ENCODE data around the gene EDA. TPM values are rescaled to one million over a fixed set of nuclear protein-coding genes. Genes with fewer than 3 reads are reported as not detected.

The EDA gene
- total RNA-seq, 1 experiment from 2014 or later = 5.2 TPM

GRCh38 chrX:69807400-69807799 is 191.5 kb downstream of the EDA start:
- intact Hi-C loops (cut with micrococcal nuclease) = no loop called here
- Histone ChIP-seq H3K9ac (ENCODE audit: low read length) (no peak overlapping the region), H3K4me2 (ENCODE audit: low read length) (no peak overlapping the region), H3K9me2 (ENCODE audit: insufficient read depth) (no peaks in the 10 kb centered on the region), H3K36me3 (ENCODE audit: control insufficient read depth in 1 of 2, insufficient read depth in 2 of 2, low read length in 2 of 2) (no peaks in the 10 kb centered on the region), H3K9me3 (ENCODE audit: control insufficient read depth in 1 of 2, insufficient read depth in 1 of 2, low read depth in 1 of 2, low read length in 2 of 2) (no peaks in the 10 kb centered on the region), H2AFZ (ENCODE audit: low read depth, low read length, poor library complexity, severe bottlenecking) (no peak overlapping the region), H3K4me3 (replicated peaks in 1 of 2; ENCODE audit: low read depth in 1 of 2, low read length in 2 of 2) (no peak overlapping the region), H3K27ac (ENCODE audit: low read depth, low read length) (no peak overlapping the region), H3K79me2 (ENCODE audit: insufficient read depth, low read length) (no peaks in the 10 kb centered on the region), H3K27me3 (ENCODE audit: insufficient read depth, low read length) (no peaks in the 10 kb centered on the region), H4K20me1 (ENCODE audit: insufficient read depth) (no peaks in the 10 kb centered on the region), H3K4me1 (ENCODE audit: control insufficient read depth in 1 of 2, insufficient read depth in 2 of 2, low read length in 2 of 2) (no peaks in the 10 kb centered on the region)
- POLR2A ChIA-PET = no interaction called here
- no peak for ATAC-seq
- RAD21 ChIA-PET (ENCODE audit: low non-redundant PET in 1 of 2, low total read pairs in 2 of 2, uncharacterized antibody in 2 of 2, unreplicated experiment in 2 of 2) = no interaction called here
- TF ChIP-seq EZH2phosphoT487 (IDR thresholded peaks at IDR 0.05; ENCODE audit: borderline replicate concordance) = no peak
- no peak for TF ChIP-seq ELF1 (IDR thresholded peaks at IDR 0.05; ENCODE audit: borderline replicate concordance, low read depth)
- no peak for TF ChIP-seq REST (IDR thresholded peaks at IDR 0.05; ENCODE audit: low read depth)
- no peak for TF ChIP-seq EGR1 (IDR thresholded peaks at IDR 0.05; ENCODE audit: low read depth)
- TF ChIP-seq ZNF274 (IDR thresholded peaks at IDR 0.05; ENCODE audit: low read depth, low read length) = no peak
- TF ChIP-seq SP1 (IDR thresholded peaks at IDR 0.05; ENCODE audit: low read depth) = no peak
- no TSS peak for BruUV-seq (replicated peaks)
- no peak for DNase-seq (ENCODE audit: low read depth, low spot score)
- CTCF ChIA-PET = no interaction called here

GRCh38 chrX:69808375-69808774 is 192.5 kb downstream of the EDA start:
- Histone ChIP-seq H2AFZ (ENCODE audit: low read depth, low read length, poor library complexity, severe bottlenecking) (no peak overlapping the region), H3K9ac (ENCODE audit: low read length) (no peak overlapping the region), H3K4me1 (ENCODE audit: control insufficient read depth in 1 of 2, insufficient read depth in 2 of 2, low read length in 2 of 2) (no peaks in the 10 kb centered on the region), H3K4me3 (replicated peaks in 1 of 2; ENCODE audit: low read depth in 1 of 2, low read length in 2 of 2) (no peak overlapping the region), H3K9me3 (ENCODE audit: control insufficient read depth in 1 of 2, insufficient read depth in 1 of 2, low read depth in 1 of 2, low read length in 2 of 2) (no peaks in the 10 kb centered on the region), H3K9me2 (ENCODE audit: insufficient read depth) (no peaks in the 10 kb centered on the region), H3K79me2 (ENCODE audit: insufficient read depth, low read length) (no peaks in the 10 kb centered on the region), H3K27me3 (ENCODE audit: insufficient read depth, low read length) (no peaks in the 10 kb centered on the region), H3K36me3 (ENCODE audit: control insufficient read depth in 1 of 2, insufficient read depth in 2 of 2, low read length in 2 of 2) (no peaks in the 10 kb centered on the region), H4K20me1 (ENCODE audit: insufficient read depth) (no peaks in the 10 kb centered on the region), H3K27ac (ENCODE audit: low read depth, low read length) (no peak overlapping the region), H3K4me2 (ENCODE audit: low read length) (no peak overlapping the region)
- RAD21 ChIA-PET (ENCODE audit: low non-redundant PET in 1 of 2, low total read pairs in 2 of 2, uncharacterized antibody in 2 of 2, unreplicated experiment in 2 of 2) = no interaction called here
- TF ChIP-seq CBX3 (IDR thresholded peaks at IDR 0.05; ENCODE audit: low read depth) = no peak
- TF ChIP-seq ZFX (IDR thresholded peaks at IDR 0.05) = no peak
- no peak for TF ChIP-seq EZH2phosphoT487 (IDR thresholded peaks at IDR 0.05; ENCODE audit: borderline replicate concordance)
- no peak for TF ChIP-seq EZH2 (IDR thresholded peaks at IDR 0.05)
- no peak for TF ChIP-seq SP1 (IDR thresholded peaks at IDR 0.05; ENCODE audit: low read depth)
- no TSS peak for BruUV-seq (replicated peaks)
- POLR2A ChIA-PET = no interaction called here
- CTCF ChIA-PET = no interaction called here
- no peak for DNase-seq (ENCODE audit: low read depth, low spot score)
- intact Hi-C loops (cut with micrococcal nuclease) = no loop called here
- ATAC-seq = no peak
